CD14-positive monocyte (primary cell): Measurements from ENCODE around the gene WDR86. TPM values are rescaled to one million over a fixed set of nuclear protein-coding genes. Genes with fewer than 3 reads are reported as not detected.

Source experiments
- DNase-seq, 3 donors: peaks; one replicate each; pipeline ENCODE4 v3.0.0-alpha.2; 2011 to 2022
- H2AFZ ChIP-seq: 2 replicates; pipeline ENCODE4 v1.6.0; 2012; ENCODE audit warnings: mild to moderate bottlenecking, low read depth, low read length, inconsistent platforms; ENCODE audit not compliant: insufficient read depth, poor library complexity, severe bottlenecking
- H3K27ac ChIP-seq, 2 donors: 1 replicate in 1 of 2; 2 replicates in 1 of 2; pipeline ENCODE4 v1.5.1; 2012 to 2013; ENCODE audit warnings: low read length in 2 of 2, control low read depth in 1 of 2, inconsistent platforms in 1 of 2, low read depth in 1 of 2, mild to moderate bottlenecking in 1 of 2
- H3K27me3 ChIP-seq, 2 donors: one replicate each; pipeline versions ENCODE4 v1.6.0 to v1.6.1; 2011 to 2013; ENCODE audit warnings: low read length in 2 of 2; ENCODE audit not compliant: control insufficient read depth in 2 of 2, insufficient read depth in 2 of 2
- H3K36me3 ChIP-seq, 2 donors: replicated peaks in 1 of 2; 1 replicate in 1 of 2; 2 replicates in 1 of 2; pipeline versions ENCODE4 v1.5.1 to v1.6.1; 2012 to 2013; ENCODE audit warnings: low read length in 2 of 2, control low read depth in 1 of 2, inconsistent platforms in 1 of 2, mild to moderate bottlenecking in 1 of 2; ENCODE audit not compliant: insufficient read depth in 2 of 2, control insufficient read depth in 1 of 2
- H3K4me1 ChIP-seq, 2 donors: 1 replicate in 1 of 2; 2 replicates in 1 of 2; pipeline versions ENCODE4 v1.5.1 to v1.6.1; 2012 to 2013; ENCODE audit warnings: low read length in 2 of 2, control low read depth in 1 of 2, inconsistent platforms in 1 of 2, mild to moderate bottlenecking in 1 of 2, moderate library complexity in 1 of 2; ENCODE audit not compliant: insufficient read depth in 2 of 2, control insufficient read depth in 1 of 2
- H3K4me2 ChIP-seq: replicated peaks from 2 replicates; pipeline ENCODE3; 2012; ENCODE audit warnings: low read length, moderate library complexity, mild to moderate bottlenecking; ENCODE audit not compliant: poor library complexity, severe bottlenecking; ENCODE audit errors: extremely low read depth
- H3K4me3 ChIP-seq, 3 experiments: fragments of 200-600 bp in 1 of 3; sonication (generic) in 1 of 3; replicated peaks in 1 of 3; 1 replicate in 2 of 3; 2 replicates in 1 of 3; pipeline ENCODE4 v1.5.1; 2011 to 2013; ENCODE audit warnings: low read length in 3 of 3, mild to moderate bottlenecking in 3 of 3, control low read depth in 2 of 3, low read depth in 2 of 3, inconsistent platforms in 1 of 3, moderate library complexity in 1 of 3
- H3K79me2 ChIP-seq: 2 replicates; pipeline ENCODE4 v1.6.0; 2012; ENCODE audit warnings: mild to moderate bottlenecking, control low read depth, inconsistent platforms, low read length, moderate library complexity; ENCODE audit not compliant: insufficient read depth
- H3K9ac ChIP-seq: 2 replicates; pipeline ENCODE4 v1.6.0; 2017; ENCODE audit warnings: low read length, mild to moderate bottlenecking; ENCODE audit not compliant: insufficient read depth, poor library complexity, severe bottlenecking
- H3K9me3 ChIP-seq, 2 donors: replicated peaks in 1 of 2; 1 replicate in 1 of 2; 2 replicates in 1 of 2; pipeline versions ENCODE4 v1.5.1 to v1.6.1; 2012 to 2013; ENCODE audit warnings: low read length in 2 of 2, control low read depth in 1 of 2; ENCODE audit not compliant: control insufficient read depth in 1 of 2, insufficient read depth in 1 of 2
- H4K20me1 ChIP-seq: 2 replicates; pipeline ENCODE4 v1.6.0; 2012; ENCODE audit warnings: mild to moderate bottlenecking, low read length, control low read depth, moderate library complexity; ENCODE audit not compliant: insufficient read depth
- H3K27ac Mint-ChIP-seq, 7 donors: one replicate each; pipeline ENCODE4 v1.8.0; 2020; ENCODE audit warnings: mild to moderate bottlenecking in 7 of 7, mixed read lengths in 7 of 7, moderate library complexity in 6 of 7, inconsistent platforms in 2 of 7
- H3K27me3 Mint-ChIP-seq, 3 donors: one replicate each; pipeline ENCODE4 v1.8.0; 2021 to 2022; ENCODE audit warnings: low read depth in 3 of 3, mild to moderate bottlenecking in 3 of 3, mixed read lengths in 3 of 3, moderate library complexity in 3 of 3, inconsistent platforms in 1 of 3
- H3K36me3 Mint-ChIP-seq, 2 donors: one replicate each; pipeline ENCODE4 v1.8.0; 2020; ENCODE audit warnings: mixed read lengths in 2 of 2, inconsistent platforms in 1 of 2, mild to moderate bottlenecking in 1 of 2
- H3K4me1 Mint-ChIP-seq: one replicate; pipeline ENCODE4 v1.8.0; 2020; ENCODE audit warnings: mild to moderate bottlenecking, mixed read lengths
- H3K4me3 Mint-ChIP-seq, 2 donors: one replicate each; pipeline ENCODE4 v1.8.0; 2020; ENCODE audit warnings: mild to moderate bottlenecking in 2 of 2, mixed read lengths in 2 of 2, moderate library complexity in 1 of 2
- H3K9me3 Mint-ChIP-seq, 7 donors: one replicate each; pipeline ENCODE4 v1.8.0; 2020 to 2022; ENCODE audit warnings: mixed read lengths in 7 of 7, mild to moderate bottlenecking in 6 of 7, moderate library complexity in 6 of 7, inconsistent platforms in 2 of 7
- WGBS: methylation state at CpG from one replicate; pipeline ENCODE4 v1.1.5; 2013; ENCODE audit warnings: missing lambda C conversion rate; ENCODE audit not compliant: insufficient coverage; 5-methylcytosine and 5-hydroxymethylcytosine counted together
- intact Hi-C, 2 donors: fragments of 100-400 bp; cut with micrococcal nuclease; formaldehyde crosslinking; loops; one replicate each; pipeline versions ENCODE4 v1.15.0 to v1.15.1; 2023
- polyA plus RNA-seq, 3 donors: library from polyadenylated mRNA; depleted of rRNA in 1 of 3; unstranded in 2 of 3; stranded (reverse) in 1 of 3; fragments of 300-500 nt in 2 of 3; fragments of >200 nt in 1 of 3; fragmentation: Illumina TruSeq in 2 of 3; gene quantifications; 1 replicate in 2 of 3; 2 replicates in 1 of 3; pipeline ENCODE4 v1.2.3, GENCODE V29; 2012 to 2021
- TF ChIP-seq, protein P1 (sequence below): fragments of 200-600 bp; IDR thresholded peaks from one replicate; pipeline ENCODE4 v1.8.0; 2022; ENCODE audit warnings: antibody characterized with exemption, mild to moderate bottlenecking

Gene WDR86
- polyA plus RNA-seq, 3 donors, result 0.11 to 0.30 (median 0.24) TPM

DNA sequence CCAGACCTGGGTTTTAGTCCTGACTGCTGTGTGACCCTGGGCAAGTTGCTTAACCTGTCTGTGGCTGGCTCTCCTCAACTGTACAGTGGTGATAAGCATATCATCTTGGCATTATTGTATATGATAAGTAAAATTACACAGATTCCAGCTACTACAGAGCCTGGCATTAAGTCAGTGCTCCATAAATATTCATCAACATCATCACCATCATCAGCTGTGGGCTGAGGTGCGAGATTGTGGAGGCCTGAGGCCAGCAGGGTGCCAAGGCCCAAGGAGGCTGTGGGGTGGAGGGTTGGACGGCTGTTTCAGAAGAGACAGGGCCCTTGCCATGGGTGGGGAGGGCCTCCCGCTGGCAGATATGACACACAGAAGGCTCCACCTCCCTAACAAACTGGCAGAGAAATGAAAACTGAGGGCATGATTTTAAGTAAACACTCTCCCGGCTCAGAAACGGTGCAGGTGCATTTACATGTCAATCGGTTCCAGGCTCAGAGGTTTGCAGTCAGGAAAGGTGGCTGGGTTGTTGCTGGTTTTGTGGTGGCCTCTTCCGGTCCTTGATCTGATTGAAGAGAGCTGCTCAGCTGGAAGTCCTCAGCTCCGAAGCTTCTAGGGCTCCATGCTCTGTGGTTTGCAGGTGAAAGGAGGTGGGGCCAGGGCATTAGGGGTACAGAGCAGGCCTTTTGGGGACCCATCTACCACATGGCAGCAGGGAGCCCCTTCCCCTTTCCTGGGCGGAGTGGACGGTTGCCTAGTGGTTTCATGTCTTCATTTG, 19.9 kb upstream of the WDR86 start:
- H3K4me1 Mint-ChIP-seq, result peaks cover 21% of the 10 kb centered on the region
- TF ChIP-seq, protein P1, sequence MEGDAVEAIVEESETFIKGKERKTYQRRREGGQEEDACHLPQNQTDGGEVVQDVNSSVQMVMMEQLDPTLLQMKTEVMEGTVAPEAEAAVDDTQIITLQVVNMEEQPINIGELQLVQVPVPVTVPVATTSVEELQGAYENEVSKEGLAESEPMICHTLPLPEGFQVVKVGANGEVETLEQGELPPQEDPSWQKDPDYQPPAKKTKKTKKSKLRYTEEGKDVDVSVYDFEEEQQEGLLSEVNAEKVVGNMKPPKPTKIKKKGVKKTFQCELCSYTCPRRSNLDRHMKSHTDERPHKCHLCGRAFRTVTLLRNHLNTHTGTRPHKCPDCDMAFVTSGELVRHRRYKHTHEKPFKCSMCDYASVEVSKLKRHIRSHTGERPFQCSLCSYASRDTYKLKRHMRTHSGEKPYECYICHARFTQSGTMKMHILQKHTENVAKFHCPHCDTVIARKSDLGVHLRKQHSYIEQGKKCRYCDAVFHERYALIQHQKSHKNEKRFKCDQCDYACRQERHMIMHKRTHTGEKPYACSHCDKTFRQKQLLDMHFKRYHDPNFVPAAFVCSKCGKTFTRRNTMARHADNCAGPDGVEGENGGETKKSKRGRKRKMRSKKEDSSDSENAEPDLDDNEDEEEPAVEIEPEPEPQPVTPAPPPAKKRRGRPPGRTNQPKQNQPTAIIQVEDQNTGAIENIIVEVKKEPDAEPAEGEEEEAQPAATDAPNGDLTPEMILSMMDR, result no peak
- H3K27ac Mint-ChIP-seq, result peak overlapping the region in 2 of 7 donors; percentile 30 to 52
- no peak overlapping the region for H3K27ac ChIP-seq
- peaks cover 0 to 7% (median 4%) of the 10 kb centered on the region in 3 donors for H3K27me3 Mint-ChIP-seq
- no peaks in the 10 kb centered on the region for H3K79me2 ChIP-seq
- no peaks in the 10 kb centered on the region for H3K4me1 ChIP-seq
- peak overlapping the region in 1 of 2 donors; percentile 52 for H3K4me3 Mint-ChIP-seq
- no peaks in the 10 kb centered on the region for H3K36me3 ChIP-seq
- WGBS, result 3% methylated on average over 5 of the region's 10 CpGs
- H4K20me1 ChIP-seq, result no peaks in the 10 kb centered on the region
- no peak for DNase-seq
- no peak overlapping the region for H3K4me3 ChIP-seq
- no peak overlapping the region for H3K4me2 ChIP-seq
- H3K27me3 ChIP-seq, result no peaks in the 10 kb centered on the region
- no peak overlapping the region for H3K9ac ChIP-seq
- H3K9me3 Mint-ChIP-seq, result peaks cover 0 to 4% (median 0%) of the 10 kb centered on the region in 7 donors
- no peaks in the 10 kb centered on the region for H3K9me3 ChIP-seq
- intact Hi-C loops, result no loop called here
- H3K36me3 Mint-ChIP-seq, result no peaks in the 10 kb centered on the region
- peak overlapping the region; percentile 32 for H2AFZ ChIP-seq

DNA sequence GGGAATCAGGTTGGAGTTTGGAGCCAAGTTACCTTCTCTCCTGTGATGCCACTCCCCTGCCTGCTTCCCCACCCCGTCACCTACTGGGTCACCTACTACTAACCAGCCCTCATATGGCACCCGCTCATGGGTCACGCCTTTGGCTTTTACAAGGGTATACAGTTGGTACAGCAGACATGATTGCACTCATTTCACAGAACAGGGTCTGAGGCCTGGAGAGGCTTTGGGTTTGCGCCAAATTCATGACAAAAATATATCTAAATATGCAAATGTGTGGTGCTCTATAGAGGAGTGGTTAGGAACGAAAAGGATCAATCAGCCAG, 19.4 kb upstream of the WDR86 start:
- Histone ChIP-seq H2AFZ (no peak overlapping the region), H3K9me3 (no peaks in the 10 kb centered on the region), H3K9ac (no peak overlapping the region), H3K4me2 (no peak overlapping the region), H3K4me3 (no peak overlapping the region), H3K4me1 (no peaks in the 10 kb centered on the region), H4K20me1 (no peaks in the 10 kb centered on the region), H3K27ac (no peak overlapping the region), H3K79me2 (no peaks in the 10 kb centered on the region), H3K36me3 (no peaks in the 10 kb centered on the region), H3K27me3 (no peaks in the 10 kb centered on the region)
- intact Hi-C loops, result no loop called here
- Mint-ChIP-seq H3K27me3 (peaks cover 0 to 7% (median 4%) of the 10 kb centered on the region in 3 donors), H3K36me3 (no peaks in the 10 kb centered on the region), H3K27ac (no peak overlapping the region), H3K4me1 (peaks cover 21% of the 10 kb centered on the region), H3K4me3 (no peak overlapping the region), H3K9me3 (peaks cover 0 to 4% (median 0%) of the 10 kb centered on the region in 7 donors)
- no peak for DNase-seq
- TF ChIP-seq, protein P1, result no peak
- 90% methylated on average over 4 of the region's 5 CpGs for WGBS
